H9 (cell line): ENCODE measurements around the gene MGLL. TPM values are rescaled to one million over a fixed set of nuclear protein-coding genes. Genes with fewer than 3 reads are reported as not detected.

Source experiments
- DNase-seq: peaks from one replicate; pipeline ENCODE4 v3.0.0-alpha.2; 2017
- H2AFZ ChIP-seq: one replicate; pipeline ENCODE4 v1.6.1; 2013; ENCODE audit warnings: mild to moderate bottlenecking, low read length, control low read depth, moderate library complexity
- H2AK5ac ChIP-seq: 2 replicates; pipeline ENCODE4 v1.6.1; 2013; ENCODE audit warnings: low read length, control low read depth, mixed read lengths; ENCODE audit not compliant: insufficient read length
- H2BK120ac ChIP-seq: one replicate; pipeline ENCODE4 v1.6.1; 2013; ENCODE audit warnings: low read depth, mild to moderate bottlenecking, low read length, control low read depth, inconsistent platforms; ENCODE audit not compliant: poor library complexity, severe bottlenecking
- H2BK12ac ChIP-seq: 2 replicates; pipeline ENCODE4 v1.6.1; 2013; ENCODE audit warnings: low read length, control low read depth, mixed read lengths, low read depth; ENCODE audit not compliant: insufficient read length
- H2BK15ac ChIP-seq: 2 replicates; pipeline ENCODE4 v1.6.1; 2013; ENCODE audit warnings: low read depth, low read length, control low read depth
- H2BK20ac ChIP-seq: one replicate; pipeline ENCODE4 v1.6.1; 2013; ENCODE audit warnings: low read depth, mild to moderate bottlenecking, low read length, control low read depth, inconsistent platforms; ENCODE audit not compliant: poor library complexity, severe bottlenecking
- H2BK5ac ChIP-seq: 2 replicates; pipeline ENCODE4 v1.6.1; 2013; ENCODE audit warnings: low read length, control low read depth, mixed read lengths; ENCODE audit not compliant: insufficient read length
- H3K14ac ChIP-seq: 2 replicates; pipeline ENCODE4 v1.6.1; 2013; ENCODE audit warnings: low read length, control low read depth; ENCODE audit not compliant: insufficient read depth
- H3K18ac ChIP-seq: 2 replicates; pipeline ENCODE4 v1.6.1; 2013; ENCODE audit warnings: low read depth, mild to moderate bottlenecking, mixed read lengths, low read length, control low read depth; ENCODE audit not compliant: insufficient read length
- H3K23ac ChIP-seq: 2 replicates; pipeline ENCODE4 v1.6.1; 2013; ENCODE audit warnings: low read length, control low read depth, mixed read lengths, low read depth; ENCODE audit not compliant: insufficient read length
- H3K23me2 ChIP-seq: 2 replicates; pipeline ENCODE4 v1.6.1; 2013; ENCODE audit warnings: low read depth, mild to moderate bottlenecking, mixed read lengths, low read length, control low read depth; ENCODE audit not compliant: insufficient read length, poor library complexity, severe bottlenecking
- H3K27ac ChIP-seq: 2 replicates; pipeline ENCODE4 v1.5.1; 2013; ENCODE audit warnings: low read length, control low read depth, mixed read lengths, low read depth; ENCODE audit not compliant: insufficient read length
- H3K27me3 ChIP-seq: 2 replicates; pipeline ENCODE4 v1.6.1; 2013; ENCODE audit warnings: low read length, control low read depth, inconsistent platforms; ENCODE audit not compliant: insufficient read depth
- H3K4ac ChIP-seq: 2 replicates; pipeline ENCODE4 v1.6.1; 2013; ENCODE audit warnings: low read depth, mild to moderate bottlenecking, control low read depth, inconsistent platforms, low read length, moderate library complexity
- H3K4me1 ChIP-seq: 2 replicates; pipeline ENCODE4 v1.6.1; 2013; ENCODE audit warnings: low read length, control low read depth, inconsistent platforms; ENCODE audit not compliant: insufficient read depth
- H3K4me2 ChIP-seq: 2 replicates; pipeline ENCODE4 v1.6.1; 2013; ENCODE audit warnings: low read length, control low read depth, mixed read lengths; ENCODE audit not compliant: insufficient read length, insufficient read depth
- H3K56ac ChIP-seq: 2 replicates; pipeline ENCODE4 v1.6.1; 2013; ENCODE audit warnings: low read depth, mild to moderate bottlenecking, mixed read lengths, low read length, control low read depth; ENCODE audit not compliant: insufficient read length
- H3K79me1 ChIP-seq: 2 replicates; pipeline ENCODE4 v1.6.1; 2013; ENCODE audit warnings: low read depth, mild to moderate bottlenecking, moderate library complexity, low read length, control low read depth, inconsistent platforms; ENCODE audit not compliant: insufficient read depth, poor library complexity, severe bottlenecking
- H3K79me2 ChIP-seq: 2 replicates; pipeline ENCODE4 v1.6.1; 2013; ENCODE audit warnings: low read length, control low read depth, inconsistent platforms; ENCODE audit not compliant: insufficient read depth
- H3K9ac ChIP-seq: 2 replicates; pipeline ENCODE4 v1.6.1; 2013; ENCODE audit warnings: low read length, control low read depth, mixed read lengths; ENCODE audit not compliant: insufficient read length; ENCODE audit errors: extremely low read depth
- H3K9me3 ChIP-seq: one replicate; pipeline ENCODE4 v1.6.1; 2013; ENCODE audit warnings: low read depth, low read length, inconsistent platforms; ENCODE audit not compliant: control insufficient read depth
- H3T11ph ChIP-seq: one replicate; pipeline ENCODE4 v1.6.1; 2013; ENCODE audit warnings: mild to moderate bottlenecking, low read length, control low read depth, inconsistent platforms
- H4K20me1 ChIP-seq: one replicate; pipeline ENCODE4 v1.6.1; 2013; ENCODE audit not compliant: control insufficient read depth, insufficient read length, insufficient read depth
- H4K5ac ChIP-seq: 2 replicates; pipeline ENCODE4 v1.6.1; 2013; ENCODE audit warnings: low read depth, mild to moderate bottlenecking, mixed read lengths, low read length, control low read depth; ENCODE audit not compliant: insufficient read length
- H4K8ac ChIP-seq: replicated peaks from 2 replicates; pipeline ENCODE4 v1.6.1; 2013; ENCODE audit warnings: low read length, control low read depth, mixed read lengths, low read depth; ENCODE audit not compliant: insufficient read length
- H4K91ac ChIP-seq: 2 replicates; pipeline ENCODE4 v1.6.1; 2013; ENCODE audit warnings: low read depth, mild to moderate bottlenecking, moderate library complexity, mixed read lengths, low read length, control low read depth; ENCODE audit not compliant: insufficient read length
- H3K27ac Mint-ChIP-seq, 3 experiments: 2 replicates in 2 of 3; 3 replicates in 1 of 3; pipeline ENCODE4 v1.8.0; 2020 to 2021; ENCODE audit warnings: mixed read lengths in 3 of 3, mild to moderate bottlenecking in 1 of 3, moderate library complexity in 1 of 3
- H3K27me3 Mint-ChIP-seq: 2 replicates; pipeline ENCODE4 v1.8.0; 2021; ENCODE audit warnings: low read depth, mild to moderate bottlenecking, moderate library complexity, mixed read lengths
- H3K36me3 Mint-ChIP-seq, 3 experiments: 2 replicates in 2 of 3; 3 replicates in 1 of 3; pipeline ENCODE4 v1.8.0; 2020 to 2021; ENCODE audit warnings: low read depth in 3 of 3, mixed read lengths in 3 of 3; ENCODE audit not compliant: insufficient read depth in 1 of 3
- H3K4me1 Mint-ChIP-seq, 2 experiments: 2 replicates each; pipeline ENCODE4 v1.8.0; 2020; ENCODE audit warnings: mixed read lengths in 2 of 2
- H3K4me3 Mint-ChIP-seq, 2 experiments: 2 replicates in 1 of 2; 3 replicates in 1 of 2; pipeline ENCODE4 v1.8.0; 2020 to 2021; ENCODE audit warnings: mild to moderate bottlenecking in 2 of 2, mixed read lengths in 2 of 2, moderate library complexity in 1 of 2
- H3K9me3 Mint-ChIP-seq, 2 experiments: 2 replicates in 1 of 2; 3 replicates in 1 of 2; pipeline ENCODE4 v1.8.0; 2020; ENCODE audit warnings: mild to moderate bottlenecking in 2 of 2, mixed read lengths in 2 of 2, moderate library complexity in 1 of 2
- WGBS: extraction: QIAGEN DNeasy Blood & Tissue Kit; methylation state at CpG from one replicate; pipeline ENCODE4 v1.1.7; 2013; ENCODE audit warnings: missing lambda C conversion rate, low lambda C conversion rate, mixed read lengths; ENCODE audit not compliant: insufficient read length; ENCODE audit errors: extremely low coverage; 5-methylcytosine and 5-hydroxymethylcytosine counted together
- total RNA-seq: library from RNA; stranded (reverse); gene quantifications from 2 replicates; pipeline ENCODE4 v1.2.1, GENCODE V29; 2021
- TF ChIP-seq, protein P1 (sequence below): fragments of 200-600 bp; sonication (generic); conservative IDR thresholded peaks from 3 replicates; pipeline ENCODE4 v1.8.0; 2021; ENCODE audit warnings: antibody characterized with exemption, mild to moderate bottlenecking

The MGLL gene
- total RNA-seq, 1 experiment from 2014 or later = 0.11 TPM

DNA sequence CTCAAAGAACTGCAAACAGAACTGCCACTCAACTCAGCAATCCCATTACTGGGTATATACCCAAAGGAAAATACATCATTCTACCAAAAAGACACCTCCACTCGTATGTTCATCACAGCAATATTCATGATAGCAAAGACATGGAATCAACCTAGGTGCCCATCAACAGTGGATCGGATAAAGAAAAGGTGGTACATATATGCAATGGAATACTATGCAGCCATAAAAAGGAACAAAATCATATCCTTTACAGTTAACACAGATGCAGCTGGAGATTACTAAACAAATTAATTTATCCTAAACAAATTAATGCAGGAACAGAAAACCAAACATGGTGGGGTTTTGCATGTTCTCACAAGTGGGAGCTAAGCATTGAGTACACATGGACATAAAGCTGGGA lies 27.3 kb downstream of the MGLL start:
- H4K5ac ChIP-seq = no peak overlapping the region

More for the DNA sequence above, 27.3 kb downstream of the MGLL start:
- Histone ChIP-seq H3K27me3 (no peaks in the 10 kb centered on the region), H2BK20ac (no peak overlapping the region), H4K20me1 (no peaks in the 10 kb centered on the region), H3K56ac (no peak overlapping the region), H2AFZ (no peak overlapping the region), H4K8ac (no peak overlapping the region), H2BK120ac (no peak overlapping the region), H2AK5ac (no peak overlapping the region), H3K79me1 (no peaks in the 10 kb centered on the region), H4K91ac (no peak overlapping the region), H3K14ac (no peak overlapping the region), H3K23ac (no peak overlapping the region), H3K27ac (no peak overlapping the region), H3K18ac (no peak overlapping the region), H3K9me3 (no peaks in the 10 kb centered on the region), H3K9ac (no peak overlapping the region), H3K4me1 (no peaks in the 10 kb centered on the region), H2BK12ac (no peak overlapping the region), H3K4me2 (no peak overlapping the region), H3K23me2 (no peaks in the 10 kb centered on the region), H3K4ac (no peak overlapping the region), H2BK5ac (no peak overlapping the region), H3T11ph (no peak overlapping the region), H2BK15ac (no peak overlapping the region), H3K79me2 (no peaks in the 10 kb centered on the region)
- H3K27me3 Mint-ChIP-seq = peaks cover 4% of the 10 kb centered on the region
- no peak for DNase-seq
- no peaks in the 10 kb centered on the region; a peak in 1 of 5 replicates for H3K9me3 Mint-ChIP-seq
- no peaks in the 10 kb centered on the region for H3K36me3 Mint-ChIP-seq
- no peak overlapping the region for H3K4me3 Mint-ChIP-seq
- TF ChIP-seq, protein P1, sequence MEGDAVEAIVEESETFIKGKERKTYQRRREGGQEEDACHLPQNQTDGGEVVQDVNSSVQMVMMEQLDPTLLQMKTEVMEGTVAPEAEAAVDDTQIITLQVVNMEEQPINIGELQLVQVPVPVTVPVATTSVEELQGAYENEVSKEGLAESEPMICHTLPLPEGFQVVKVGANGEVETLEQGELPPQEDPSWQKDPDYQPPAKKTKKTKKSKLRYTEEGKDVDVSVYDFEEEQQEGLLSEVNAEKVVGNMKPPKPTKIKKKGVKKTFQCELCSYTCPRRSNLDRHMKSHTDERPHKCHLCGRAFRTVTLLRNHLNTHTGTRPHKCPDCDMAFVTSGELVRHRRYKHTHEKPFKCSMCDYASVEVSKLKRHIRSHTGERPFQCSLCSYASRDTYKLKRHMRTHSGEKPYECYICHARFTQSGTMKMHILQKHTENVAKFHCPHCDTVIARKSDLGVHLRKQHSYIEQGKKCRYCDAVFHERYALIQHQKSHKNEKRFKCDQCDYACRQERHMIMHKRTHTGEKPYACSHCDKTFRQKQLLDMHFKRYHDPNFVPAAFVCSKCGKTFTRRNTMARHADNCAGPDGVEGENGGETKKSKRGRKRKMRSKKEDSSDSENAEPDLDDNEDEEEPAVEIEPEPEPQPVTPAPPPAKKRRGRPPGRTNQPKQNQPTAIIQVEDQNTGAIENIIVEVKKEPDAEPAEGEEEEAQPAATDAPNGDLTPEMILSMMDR = no peak
- H3K27ac Mint-ChIP-seq = no peak overlapping the region
- WGBS = no CpG with 5 or more reads among the region's 2 CpGs
- H3K4me1 Mint-ChIP-seq = peaks cover 9 to 12% of the 10 kb centered on the region in 2 experiments
